ENCODE results near the gene CACNA1B. TPM values are rescaled to one million over a fixed set of nuclear protein-coding genes. Genes with fewer than 3 reads are reported as not detected.

The CACNA1B gene
- total RNA-seq, 1 experiment from 2014 or later: 7.8 TPM

GRCh38 chr9:138070815-138071214 is 193.2 kb downstream of the CACNA1B start:
- Histone ChIP-seq H3K4ac (ENCODE audit: low read depth, low read length) (no peak overlapping the region), H2BK12ac (ENCODE audit: insufficient read length, low read depth, low read length) (no peak overlapping the region), H2BK120ac (ENCODE audit: low read depth, low read length, poor library complexity, severe bottlenecking) (no peak overlapping the region), H2AK5ac (ENCODE audit: insufficient read length, low read length) (no peak overlapping the region), H3K4me2 (ENCODE audit: insufficient read depth, insufficient read length, low read length) (no peak overlapping the region), H2BK15ac (ENCODE audit: low read depth, low read length) (no peak overlapping the region), H3K18ac (ENCODE audit: insufficient read length, low read depth, low read length) (no peak overlapping the region), H3K23ac (ENCODE audit: insufficient read length, low read depth, low read length) (no peak overlapping the region), H3K9ac (ENCODE audit: extremely low read depth, insufficient read length, low read length) (no peak overlapping the region), H3K79me2 (ENCODE audit: insufficient read depth, low read length) (no peaks in the 10 kb centered on the region), H4K5ac (ENCODE audit: insufficient read length, low read depth, low read length) (no peak overlapping the region), H3K14ac (ENCODE audit: insufficient read depth, low read length) (no peak overlapping the region), H4K91ac (ENCODE audit: insufficient read length, low read depth, low read length) (no peak overlapping the region), H4K20me1 (ENCODE audit: control insufficient read depth, insufficient read depth, insufficient read length) (no peaks in the 10 kb centered on the region), H3K9me3 (ENCODE audit: control insufficient read depth, low read depth, low read length) (peaks cover 2% of the 10 kb centered on the region), H3K56ac (ENCODE audit: insufficient read length, low read depth, low read length) (no peak overlapping the region), H2BK5ac (ENCODE audit: insufficient read length, low read length) (no peak overlapping the region), H4K8ac (replicated peaks; ENCODE audit: insufficient read length, low read depth, low read length) (no peak overlapping the region), H3K79me1 (ENCODE audit: insufficient read depth, low read depth, low read length, poor library complexity, severe bottlenecking) (no peaks in the 10 kb centered on the region), H2AFZ (ENCODE audit: low read length) (no peak overlapping the region), H3K4me1 (ENCODE audit: insufficient read depth, low read length) (peaks cover 3% of the 10 kb centered on the region; the same call in 1 of the 2 replicates), H2BK20ac (ENCODE audit: low read depth, low read length, poor library complexity, severe bottlenecking) (no peak overlapping the region), H3T11ph (ENCODE audit: low read length) (no peak overlapping the region), H3K27ac (ENCODE audit: insufficient read length, low read depth, low read length) (no peak overlapping the region), H3K23me2 (ENCODE audit: insufficient read length, low read depth, low read length, poor library complexity, severe bottlenecking) (peaks cover 3% of the 10 kb centered on the region), H3K27me3 (ENCODE audit: insufficient read depth, low read length) (no peaks in the 10 kb centered on the region)
- no peak for DNase-seq
- Mint-ChIP-seq H3K27me3 (ENCODE audit: low read depth) (peaks cover 1% of the 10 kb centered on the region; the same call in 1 of the 2 replicates), H3K27ac (no peak overlapping the region), H3K9me3 (no peaks in the 10 kb centered on the region), H3K4me1 (peaks cover 45 to 46% of the 10 kb centered on the region in 2 experiments), H3K4me3 (no peak overlapping the region), H3K36me3 (ENCODE audit: insufficient read depth in 1 of 3, low read depth in 3 of 3) (peaks cover 0 to 3% (median 2%) of the 10 kb centered on the region in 3 experiments; a peak in 2 of 7 replicates)
- WGBS (ENCODE audit: extremely low coverage, insufficient read length, low lambda C conversion rate): no CpG with 5 or more reads among the region's 8 CpGs
- TF ChIP-seq CTCF (conservative IDR thresholded peaks at IDR 0.05): no peak
